ENCODE results near the gene LNPK.
"Not testable (repeated sequence)": the region's sequence is repeated elsewhere in the genome, so short reads cannot be mapped to it uniquely, and the experiment has no call there.

The LNPK gene

DNA sequence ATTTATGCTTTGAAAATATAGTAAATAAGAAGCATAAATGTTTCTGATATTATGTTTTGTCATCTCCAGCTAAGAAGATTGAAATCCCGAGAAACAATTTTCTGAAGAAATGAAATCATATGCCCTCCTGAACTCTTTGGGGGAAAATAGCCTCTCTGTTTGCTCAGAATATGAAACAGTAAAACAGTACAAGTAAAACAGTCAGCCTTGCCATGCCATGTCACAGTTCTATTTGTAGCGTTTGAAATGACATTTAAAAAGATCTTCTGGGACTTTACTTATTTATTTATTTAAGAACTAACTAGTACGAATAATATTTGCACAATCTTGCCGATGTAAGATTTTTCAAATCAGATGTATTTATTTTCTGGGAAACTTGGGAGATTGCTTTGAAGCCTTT is 98.0 kb downstream of the LNPK start:
- no peak for DNase-seq (ENCODE audit: low spot score)

DNA sequence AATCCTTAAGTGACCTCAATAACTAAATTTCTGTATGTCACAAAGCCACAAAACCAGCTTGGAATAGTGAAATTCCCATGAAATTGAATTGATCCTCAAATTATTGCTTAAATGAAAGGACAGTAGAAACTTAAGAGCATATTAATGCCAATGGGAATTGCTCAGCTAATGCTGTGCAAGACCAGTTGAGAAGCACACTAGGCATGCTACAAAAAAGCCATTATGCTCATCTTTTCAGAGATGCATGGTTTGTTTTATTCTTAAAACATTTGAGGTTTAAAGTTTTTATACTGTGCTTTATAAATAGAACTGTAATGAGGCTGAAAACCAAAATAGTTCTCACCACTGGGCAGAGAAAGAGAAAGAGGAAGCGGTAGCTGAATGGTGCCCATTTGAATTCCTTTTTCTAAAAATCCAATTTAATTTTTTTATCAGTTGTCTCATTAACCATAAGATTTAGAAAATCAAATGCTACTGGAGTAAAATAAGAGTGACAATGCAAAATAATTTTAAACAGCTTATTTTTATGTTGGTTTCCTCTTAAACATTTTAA is 98.6 kb downstream of the LNPK start:
- peak; percentile 31 for DNase-seq (ENCODE audit: low spot score)

DNA sequence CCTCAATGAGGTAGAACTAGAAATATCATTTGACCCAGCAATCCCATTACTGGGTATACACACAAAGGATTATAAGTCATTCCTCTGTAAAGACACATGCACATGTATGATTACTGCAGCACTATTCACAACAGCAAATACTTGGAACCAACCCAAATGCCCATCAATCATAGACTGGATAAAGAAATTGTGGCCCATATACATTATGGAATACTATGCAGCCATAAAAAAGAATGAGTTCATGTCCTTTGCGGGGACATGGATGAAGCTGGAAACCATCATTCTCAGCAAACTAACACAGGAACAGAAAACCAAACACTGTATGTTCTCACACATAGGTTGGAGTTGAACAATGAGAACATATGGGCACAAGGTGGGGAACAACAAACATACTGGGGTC is 106.1 kb downstream of the LNPK start:
- not testable (repeated sequence) for DNase-seq (ENCODE audit: low spot score)

DNA sequence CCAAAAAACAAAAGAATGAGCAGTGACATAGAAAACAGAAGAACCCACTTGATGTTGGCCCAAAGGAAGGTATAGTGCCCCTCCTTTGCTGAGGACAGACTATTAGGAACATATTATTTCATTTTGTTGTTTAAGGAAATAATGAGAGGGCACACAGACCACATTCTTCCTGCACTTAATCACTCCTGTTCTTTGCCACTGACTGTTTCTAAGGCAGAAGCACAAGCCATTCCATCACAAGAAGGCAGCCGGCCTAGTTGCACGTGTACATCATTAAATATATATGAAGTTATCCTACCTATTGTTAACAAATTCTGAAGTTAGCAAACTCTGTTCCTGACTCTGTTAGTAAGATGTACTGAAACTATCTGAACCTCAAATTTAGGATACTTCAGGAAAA is 110.0 kb downstream of the LNPK start:
- DNase-seq (ENCODE audit: low spot score) = no peak

DNA sequence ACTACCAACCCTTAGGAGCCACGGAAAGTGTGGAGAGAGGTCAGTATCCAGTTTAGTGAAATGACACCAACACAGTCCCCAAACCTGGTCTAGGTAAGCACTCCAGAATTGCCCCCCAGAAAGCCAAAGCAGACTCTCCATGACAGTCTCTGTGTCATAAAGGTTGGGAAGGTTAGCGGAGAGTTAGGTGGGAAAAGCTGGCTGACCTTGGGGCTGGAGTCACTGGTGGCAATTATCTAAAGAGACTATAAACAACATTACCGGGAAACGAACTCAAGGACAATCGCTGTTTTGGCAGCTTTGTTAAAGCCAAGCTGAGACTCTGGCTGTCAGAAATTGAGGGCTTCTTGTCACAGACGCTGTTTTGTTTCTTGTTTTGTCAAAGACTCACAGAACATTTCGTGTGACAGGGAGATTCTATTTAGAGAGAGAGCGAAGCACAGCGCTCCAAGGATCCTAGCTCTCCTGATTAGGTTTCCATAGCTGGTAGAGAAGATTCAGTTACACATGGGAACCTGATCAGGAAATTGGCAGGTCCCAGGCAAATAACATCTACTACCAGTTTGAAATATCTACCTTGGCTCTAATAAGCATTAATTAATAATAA is 111.3 kb downstream of the LNPK start:
- no peak for DNase-seq (ENCODE audit: low spot score)

DNA sequence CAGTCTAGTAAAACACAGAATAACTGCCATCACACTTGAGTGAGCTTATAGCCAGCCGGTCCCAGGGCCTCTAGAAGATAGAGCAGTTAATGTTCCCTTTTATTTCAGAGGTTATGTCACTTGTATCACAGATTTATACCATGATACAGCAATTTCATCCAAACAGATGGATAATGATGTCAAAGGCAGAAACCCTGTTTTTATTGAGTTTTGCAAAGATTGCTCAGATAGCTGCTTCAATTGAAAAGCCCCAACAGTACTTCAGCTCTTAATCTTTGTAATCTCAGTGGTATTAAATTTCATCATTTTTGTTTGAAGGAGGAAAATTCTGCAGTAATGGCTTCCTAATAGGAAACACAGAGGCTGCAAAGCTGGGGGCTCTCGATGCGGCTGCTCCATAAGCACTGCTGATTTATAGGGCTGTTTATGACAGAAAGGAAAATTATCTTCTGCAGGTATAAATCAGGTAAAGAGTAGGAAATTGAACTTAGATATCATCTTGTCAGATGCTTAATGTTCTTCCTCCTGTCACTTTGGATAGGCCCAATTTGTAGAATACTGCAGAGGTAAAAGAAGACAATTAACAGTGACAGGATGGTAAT is 112.3 kb downstream of the LNPK start:
- DNase-seq (ENCODE audit: low spot score) = no peak

DNA sequence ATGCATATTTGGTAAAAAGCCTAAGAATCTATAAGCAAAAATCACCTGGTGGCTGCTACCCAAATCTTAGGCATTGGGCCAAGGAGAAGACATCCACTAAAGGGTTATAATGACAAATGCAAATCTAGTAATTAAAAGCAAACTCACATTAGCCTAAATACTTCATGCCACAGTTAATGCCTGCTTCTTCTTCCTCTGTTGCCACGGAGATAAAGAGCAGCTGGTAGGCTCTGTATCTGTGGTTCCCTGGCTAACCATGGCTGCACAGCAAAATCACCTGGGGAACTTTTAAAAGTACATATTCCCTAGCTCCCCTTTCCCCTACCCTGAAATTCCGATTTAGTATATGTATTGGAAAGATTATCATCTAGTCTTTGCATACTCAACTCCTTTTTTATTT is 114.3 kb downstream of the LNPK start:
- no peak for DNase-seq (ENCODE audit: low spot score)

DNA sequence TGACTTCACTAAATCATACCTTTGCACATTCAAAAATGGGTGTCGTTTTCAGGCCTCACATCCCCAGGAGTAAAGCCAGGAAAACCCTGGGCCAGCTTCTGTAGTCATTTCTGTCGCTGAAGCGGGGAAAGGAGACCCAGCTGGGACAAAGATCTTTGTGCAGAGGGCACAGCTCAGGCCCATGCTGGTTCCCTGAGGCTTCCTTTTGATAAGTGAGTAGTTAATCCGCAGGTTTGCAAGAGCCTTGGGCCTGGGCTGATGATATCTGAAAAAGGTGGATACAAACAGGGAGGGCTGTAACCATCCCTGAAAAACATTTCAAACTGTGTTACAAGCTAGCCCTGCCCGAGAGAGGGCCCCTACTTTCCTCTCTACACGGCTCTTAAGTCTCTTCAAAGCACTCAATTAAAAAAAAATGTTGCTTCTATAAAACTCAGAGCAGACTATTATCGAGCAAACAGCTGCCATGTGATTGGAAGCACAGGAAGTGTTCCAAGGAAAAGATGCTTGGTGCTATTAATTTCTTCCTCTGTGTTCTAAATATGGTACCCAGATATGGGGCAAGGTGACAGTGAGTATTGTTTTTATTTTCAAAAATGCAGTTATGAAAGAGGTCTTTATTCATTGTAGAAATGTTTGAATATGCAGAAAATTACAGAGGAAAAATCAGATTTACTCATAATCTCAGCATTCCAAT is 117.2 kb downstream of the LNPK start:
- DNase-seq (ENCODE audit: low spot score) = no peak

DNA sequence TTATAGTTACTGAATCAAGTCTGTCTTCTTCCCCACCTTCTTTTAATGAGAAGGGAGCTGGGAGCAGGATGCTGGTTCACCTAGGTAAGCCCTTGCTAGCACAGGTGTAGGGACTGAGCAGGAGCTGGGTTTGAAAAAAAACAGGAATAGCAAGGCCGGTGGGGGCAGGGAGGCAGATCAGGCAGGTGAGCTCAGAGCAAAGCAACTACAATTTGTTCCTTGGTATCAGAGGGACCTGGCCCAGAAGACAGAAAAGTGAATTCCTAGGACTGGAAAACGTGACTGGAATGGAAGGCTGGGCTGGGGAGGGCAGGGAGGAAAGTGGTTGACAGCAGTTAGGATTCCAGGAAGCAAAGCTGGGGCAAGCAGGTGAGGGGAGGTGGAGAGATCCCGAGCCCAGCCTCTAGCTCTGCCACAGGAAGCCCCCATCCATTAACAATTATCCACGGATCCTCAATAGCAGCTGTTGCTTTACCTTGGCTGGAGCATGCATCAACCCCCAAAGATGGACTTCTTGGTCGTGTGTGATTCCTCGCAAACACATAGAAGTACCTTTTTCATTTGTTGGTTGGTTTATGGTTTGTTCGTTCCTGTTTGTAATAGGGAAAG is 118.4 kb downstream of the LNPK start:
- no peak for DNase-seq (ENCODE audit: low spot score)

DNA sequence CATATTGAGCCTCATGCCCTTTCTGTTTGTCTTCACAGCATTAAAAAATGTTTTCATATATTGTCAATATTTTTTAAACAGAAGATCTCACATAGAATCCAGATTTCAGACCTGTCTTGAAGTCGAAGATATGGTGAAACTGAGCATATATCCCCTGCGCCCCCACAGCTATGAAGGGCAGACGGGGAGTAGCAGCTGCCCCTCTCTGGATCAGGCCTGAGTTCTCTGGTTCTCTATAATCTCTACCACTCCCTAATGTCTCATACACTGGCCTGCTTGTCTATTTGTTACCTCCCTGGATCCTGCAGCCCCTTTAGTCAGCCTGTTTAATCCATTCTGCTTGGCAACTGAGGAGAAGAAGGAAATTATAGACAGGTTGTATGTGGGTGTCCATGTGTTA is 122.4 kb downstream of the LNPK start:
- DNase-seq (ENCODE audit: low spot score) = no peak

DNA sequence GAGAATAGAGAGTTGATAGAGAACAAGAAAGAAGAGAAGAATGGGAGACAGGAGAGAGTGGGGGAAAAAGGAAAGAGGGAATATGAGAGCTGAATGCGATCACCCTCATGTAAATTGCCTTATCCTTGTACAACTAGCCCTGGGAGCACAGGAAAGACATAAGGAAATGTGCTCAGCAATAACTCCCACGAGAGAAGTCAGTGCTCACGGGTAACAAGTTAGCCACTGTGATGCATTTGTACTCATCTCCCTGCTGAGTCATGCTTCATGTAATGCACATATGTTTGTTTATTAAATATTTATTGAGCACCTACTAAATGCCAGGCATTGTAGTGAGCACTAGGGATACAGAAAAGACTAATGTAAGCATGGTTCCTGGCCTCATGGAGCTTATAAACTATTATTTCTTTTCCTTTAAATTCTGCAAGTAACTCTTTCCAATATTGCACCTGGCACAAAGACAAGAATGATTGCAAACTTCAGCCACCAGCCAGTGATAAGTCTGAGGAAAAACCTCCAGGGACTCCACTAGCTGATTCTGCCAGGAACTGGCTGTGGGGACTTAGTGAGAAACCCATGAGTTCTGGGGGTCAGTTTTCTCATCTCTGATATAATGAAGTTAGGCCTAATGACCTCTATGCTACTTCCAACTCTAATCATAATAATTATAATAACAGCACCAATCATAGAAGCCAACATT is 124.1 kb downstream of the LNPK start:
- no peak for DNase-seq (ENCODE audit: low spot score)

DNA sequence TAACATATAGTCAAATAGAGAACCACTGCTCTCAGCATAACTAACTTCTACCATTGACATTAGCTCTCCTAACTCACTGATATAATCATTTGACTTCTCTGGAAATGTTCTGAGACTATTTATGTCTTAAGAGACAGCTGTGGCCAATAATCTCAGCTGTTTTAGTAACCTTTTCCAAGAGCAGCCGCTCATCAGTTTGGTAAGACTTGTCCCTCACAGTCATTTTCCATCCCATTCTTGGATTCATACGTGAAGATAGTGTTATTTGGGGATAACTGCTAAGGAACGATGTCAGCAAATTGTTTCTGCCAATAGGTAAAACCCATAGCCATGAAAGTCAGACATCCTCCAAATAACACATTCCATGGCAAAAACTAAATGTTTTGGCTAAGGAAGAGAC is 127.8 kb downstream of the LNPK start:
- no peak for DNase-seq (ENCODE audit: low spot score)

Measured in NAMALWA (cell line).